Natural killer cell (primary cell): ENCODE measurements around the gene F2RL1. TPM values are rescaled to one million over a fixed set of nuclear protein-coding genes. Genes with fewer than 3 reads are reported as not detected.

Source experiments
- ATAC-seq, 3 donors: fragments of 150-1000 bp in 2 of 3; fragments of 200-7000 bp in 1 of 3; cut with Tn5 transposase; 1 replicate in 1 of 3; 2 replicates in 2 of 3; pipeline ENCODE4 v1.10.0; 2021; ENCODE audit warnings: mild to moderate bottlenecking in 2 of 3, moderate library complexity in 2 of 3
- DNase-seq, 2 donors: peaks; one replicate each; pipeline versions ENCODE4 v3.0.0 to v3.0.0-alpha.2; 2013 to 2021; ENCODE audit warnings: mixed read lengths in 1 of 2
- H3K27ac ChIP-seq: one replicate; pipeline ENCODE4 v1.5.1; 2013; ENCODE audit warnings: mild to moderate bottlenecking, low read length
- H3K27me3 ChIP-seq: one replicate; pipeline ENCODE4 v1.6.1; 2013; ENCODE audit warnings: low read length; ENCODE audit not compliant: control insufficient read depth, insufficient read depth
- H3K36me3 ChIP-seq: one replicate; pipeline ENCODE4 v1.6.1; 2013; ENCODE audit warnings: low read length; ENCODE audit not compliant: control insufficient read depth, insufficient read depth
- H3K4me1 ChIP-seq: one replicate; pipeline ENCODE4 v1.6.1; 2013; ENCODE audit warnings: low read length; ENCODE audit not compliant: control insufficient read depth, insufficient read depth
- H3K4me3 ChIP-seq: one replicate; pipeline ENCODE4 v1.5.1; 2013; ENCODE audit warnings: low read length
- H3K9me3 ChIP-seq: one replicate; pipeline ENCODE4 v1.6.1; 2013; ENCODE audit warnings: low read length; ENCODE audit not compliant: control insufficient read depth, insufficient read depth
- H3K27ac Mint-ChIP-seq, 2 donors: one replicate each; pipeline ENCODE4 v1.8.0; 2022; ENCODE audit warnings: mild to moderate bottlenecking in 2 of 2, mixed read lengths in 2 of 2, moderate library complexity in 1 of 2
- H3K27me3 Mint-ChIP-seq, 2 donors: one replicate each; pipeline ENCODE4 v1.8.0; 2022; ENCODE audit warnings: low read depth in 2 of 2, mixed read lengths in 2 of 2
- H3K36me3 Mint-ChIP-seq: one replicate; pipeline ENCODE4 v1.8.0; 2022; ENCODE audit warnings: mixed read lengths
- H3K4me1 Mint-ChIP-seq, 2 donors: one replicate each; pipeline ENCODE4 v1.8.0; 2022; ENCODE audit warnings: mixed read lengths in 2 of 2
- H3K4me3 Mint-ChIP-seq: one replicate; pipeline ENCODE4 v1.8.0; 2022; ENCODE audit warnings: mild to moderate bottlenecking, moderate library complexity, mixed read lengths
- H3K9me3 Mint-ChIP-seq, 2 donors: one replicate each; pipeline ENCODE4 v1.8.0; 2022; ENCODE audit warnings: mixed read lengths in 2 of 2
- WGBS: methylation state at CpG from one replicate; pipeline ENCODE4 v1.1.7; 2013; ENCODE audit warnings: missing lambda C conversion rate; ENCODE audit not compliant: insufficient coverage; 5-methylcytosine and 5-hydroxymethylcytosine counted together
- intact Hi-C: fragments of 100-400 bp; cut with micrococcal nuclease; formaldehyde crosslinking; loops from one replicate; pipeline ENCODE4 v1.14.2; 2022
- total RNA-seq, 4 donors: library from RNA; stranded (reverse); fragments of 120-200 nt in 1 of 4; gene quantifications; one replicate each; pipeline versions ENCODE4 v1.2.3 to v1.2.4, GENCODE V29; 2013 to 2022
- TF ChIP-seq, protein P1 (sequence below): fragments of 200-600 bp; IDR thresholded peaks from one replicate; pipeline ENCODE4 v1.8.0; 2022; ENCODE audit warnings: antibody characterized with exemption

The F2RL1 gene
- total RNA-seq, 3 donors from 2014 or later (not counting 1 experiment from before 2014, with no cell fraction given): 0.29 to 0.35 TPM; not detected in 1

DNA sequence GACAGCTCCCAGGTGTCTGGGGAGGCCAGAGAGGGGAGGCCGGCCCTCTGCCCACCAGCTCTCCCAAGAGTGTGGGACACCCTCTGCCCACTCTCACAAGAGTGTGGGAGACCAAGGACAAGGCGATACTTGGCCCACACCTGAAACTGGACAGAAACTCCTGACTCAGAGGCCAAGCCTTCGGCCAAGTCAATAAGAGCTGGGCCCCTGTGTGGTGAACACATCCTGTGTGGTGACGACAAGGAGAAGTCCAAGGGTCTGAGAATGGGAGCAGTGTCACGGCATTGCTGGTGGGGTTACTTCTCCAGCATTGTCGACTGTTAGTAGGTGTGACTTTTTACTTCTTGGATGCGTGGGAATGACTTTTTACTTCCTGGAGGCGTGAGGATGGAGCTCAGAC is 14.6 kb upstream of the F2RL1 start:
- Mint-ChIP-seq H3K4me1 (no peaks in the 10 kb centered on the region), H3K27ac (no peak overlapping the region), H3K27me3 (peaks cover 10 to 24% of the 10 kb centered on the region in 2 donors), H3K4me3 (no peak overlapping the region), H3K36me3 (no peaks in the 10 kb centered on the region), H3K9me3 (no peaks in the 10 kb centered on the region)
- H3K4me1 ChIP-seq: no peaks in the 10 kb centered on the region
- DNase-seq: no peak
- H3K27me3 ChIP-seq: no peaks in the 10 kb centered on the region
- WGBS: 78% methylated on average over 8 of the region's 8 CpGs
- no peak for ATAC-seq
- no peaks in the 10 kb centered on the region for H3K36me3 ChIP-seq
- no peak overlapping the region for H3K27ac ChIP-seq
- H3K9me3 ChIP-seq: no peaks in the 10 kb centered on the region
- intact Hi-C loops: no loop called here
- H3K4me3 ChIP-seq: no peak overlapping the region
- TF ChIP-seq, protein P1, sequence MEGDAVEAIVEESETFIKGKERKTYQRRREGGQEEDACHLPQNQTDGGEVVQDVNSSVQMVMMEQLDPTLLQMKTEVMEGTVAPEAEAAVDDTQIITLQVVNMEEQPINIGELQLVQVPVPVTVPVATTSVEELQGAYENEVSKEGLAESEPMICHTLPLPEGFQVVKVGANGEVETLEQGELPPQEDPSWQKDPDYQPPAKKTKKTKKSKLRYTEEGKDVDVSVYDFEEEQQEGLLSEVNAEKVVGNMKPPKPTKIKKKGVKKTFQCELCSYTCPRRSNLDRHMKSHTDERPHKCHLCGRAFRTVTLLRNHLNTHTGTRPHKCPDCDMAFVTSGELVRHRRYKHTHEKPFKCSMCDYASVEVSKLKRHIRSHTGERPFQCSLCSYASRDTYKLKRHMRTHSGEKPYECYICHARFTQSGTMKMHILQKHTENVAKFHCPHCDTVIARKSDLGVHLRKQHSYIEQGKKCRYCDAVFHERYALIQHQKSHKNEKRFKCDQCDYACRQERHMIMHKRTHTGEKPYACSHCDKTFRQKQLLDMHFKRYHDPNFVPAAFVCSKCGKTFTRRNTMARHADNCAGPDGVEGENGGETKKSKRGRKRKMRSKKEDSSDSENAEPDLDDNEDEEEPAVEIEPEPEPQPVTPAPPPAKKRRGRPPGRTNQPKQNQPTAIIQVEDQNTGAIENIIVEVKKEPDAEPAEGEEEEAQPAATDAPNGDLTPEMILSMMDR: no peak

DNA sequence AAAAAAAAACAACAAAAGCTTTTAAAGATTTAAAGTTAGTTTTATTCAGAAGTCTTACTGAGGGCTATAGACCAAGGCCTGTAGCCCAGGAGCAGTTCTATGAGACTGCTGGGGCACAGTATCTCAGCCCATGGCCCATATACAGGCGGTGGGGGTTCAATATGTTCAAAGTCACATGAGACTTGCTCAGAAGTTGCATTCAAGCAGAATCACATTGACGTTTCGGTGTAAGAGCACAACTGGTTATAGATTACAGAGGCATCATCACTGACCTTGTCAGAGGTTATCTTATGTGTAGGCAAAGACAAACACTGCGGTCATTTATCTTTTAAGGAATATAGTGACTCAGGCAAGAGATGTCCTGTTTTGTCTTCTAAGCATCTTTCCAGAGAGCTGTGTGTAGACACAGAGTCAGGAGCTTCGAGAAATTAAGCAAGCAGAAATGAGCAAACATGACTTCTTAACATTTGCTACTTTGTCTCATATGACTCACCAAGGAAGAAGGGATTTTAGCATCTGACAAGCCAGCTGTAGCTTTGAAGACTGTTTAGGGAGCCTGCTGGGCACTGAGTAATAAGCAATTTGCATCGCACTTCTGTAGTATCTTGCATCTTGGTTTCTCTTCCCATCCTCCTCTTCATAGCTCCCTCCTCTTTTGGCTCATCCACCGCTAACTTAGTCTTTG is 12.9 kb upstream of the F2RL1 start:
- Mint-ChIP-seq H3K27me3 (peaks cover 10 to 21% of the 10 kb centered on the region in 2 donors), H3K27ac (no peak overlapping the region), H3K9me3 (no peaks in the 10 kb centered on the region), H3K4me1 (no peaks in the 10 kb centered on the region), H3K4me3 (no peak overlapping the region), H3K36me3 (no peaks in the 10 kb centered on the region)
- DNase-seq (no peak), ATAC-seq (no peak)
- H3K27me3 ChIP-seq: no peaks in the 10 kb centered on the region
- H3K4me3 ChIP-seq: no peak overlapping the region
- 85% methylated on average over 7 of the region's 7 CpGs for WGBS
- H3K4me1 ChIP-seq: no peaks in the 10 kb centered on the region
- H3K27ac ChIP-seq: no peak overlapping the region
- no peaks in the 10 kb centered on the region for H3K9me3 ChIP-seq
- H3K36me3 ChIP-seq: no peaks in the 10 kb centered on the region
- TF ChIP-seq, protein P1: no peak
- intact Hi-C loops: no loop called here

DNA sequence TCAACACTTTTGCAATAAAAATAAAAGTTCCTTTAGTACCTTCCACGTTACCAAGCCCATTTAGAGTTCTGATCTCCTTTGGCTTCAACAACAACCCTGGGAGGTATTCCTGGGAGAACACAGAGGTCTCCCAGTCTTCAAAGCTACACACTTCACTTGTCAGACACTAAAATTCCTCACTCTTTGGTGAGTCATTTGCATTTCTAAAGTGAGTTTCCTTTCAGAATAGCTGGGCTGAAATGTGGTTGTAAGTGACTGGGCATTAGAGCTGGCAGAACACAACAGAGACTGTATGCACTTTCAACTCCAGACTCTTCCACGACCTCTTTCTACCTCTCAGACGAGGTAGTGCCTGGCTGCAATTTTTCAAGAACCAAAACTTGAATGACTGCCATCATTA is 11.5 kb upstream of the F2RL1 start:
- no peaks in the 10 kb centered on the region for H3K9me3 Mint-ChIP-seq
- DNase-seq (no peak), ATAC-seq (no peak)
- no peaks in the 10 kb centered on the region for H3K9me3 ChIP-seq
- H3K4me3 Mint-ChIP-seq: no peak overlapping the region
- no peaks in the 10 kb centered on the region for H3K4me1 ChIP-seq
- H3K36me3 ChIP-seq: no peaks in the 10 kb centered on the region
- no peaks in the 10 kb centered on the region for H3K36me3 Mint-ChIP-seq
- H3K27ac ChIP-seq: no peak overlapping the region
- H3K4me1 Mint-ChIP-seq: no peaks in the 10 kb centered on the region
- intact Hi-C loops: no loop called here
- H3K27me3 Mint-ChIP-seq: peaks cover under 1 to 8% of the 10 kb centered on the region in 2 donors
- no peak overlapping the region for H3K27ac Mint-ChIP-seq
- TF ChIP-seq, protein P1: no peak
- 72% methylated on average over 3 of the region's 3 CpGs for WGBS
- H3K4me3 ChIP-seq: no peak overlapping the region
- H3K27me3 ChIP-seq: no peaks in the 10 kb centered on the region
